Hematopoietic multipotent progenitor cell treated with erythropoietin and hydrocortisone succinate and interleukin-3 and kit ligand, for 15 days (in vitro differentiated cells): Measurements from ENCODE around the gene CUX1.
"Not testable (repeated sequence)": the region's sequence is repeated elsewhere in the genome, so short reads cannot be mapped to it uniquely, and the experiment has no call there.

Experiments
- DNase-seq: peaks from one replicate; pipeline ENCODE4 v3.0.0-alpha.2; 2015; ENCODE audit warnings: low spot score

CUX1 gene

DNA sequence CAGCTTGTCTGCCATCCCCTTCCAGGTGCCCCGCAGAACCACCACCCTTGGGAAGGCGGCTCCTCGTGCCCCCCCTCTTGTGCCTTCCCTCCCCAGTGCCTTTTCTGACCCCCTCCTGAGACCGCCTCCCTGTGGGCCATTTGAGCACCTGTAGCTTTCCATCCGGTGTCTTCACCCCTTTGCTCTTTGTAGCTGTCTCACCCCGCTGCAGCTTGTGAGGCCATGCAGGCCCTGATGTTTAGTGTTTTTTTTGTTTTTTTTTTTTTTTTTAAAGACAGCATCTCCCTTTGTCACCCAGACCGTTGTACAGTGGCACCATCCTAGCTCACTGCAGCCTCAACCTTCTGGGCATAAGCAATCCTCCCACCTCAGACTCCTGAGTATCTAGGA, 52.5 kb downstream of the CUX1 start:
- no peak for DNase-seq

DNA sequence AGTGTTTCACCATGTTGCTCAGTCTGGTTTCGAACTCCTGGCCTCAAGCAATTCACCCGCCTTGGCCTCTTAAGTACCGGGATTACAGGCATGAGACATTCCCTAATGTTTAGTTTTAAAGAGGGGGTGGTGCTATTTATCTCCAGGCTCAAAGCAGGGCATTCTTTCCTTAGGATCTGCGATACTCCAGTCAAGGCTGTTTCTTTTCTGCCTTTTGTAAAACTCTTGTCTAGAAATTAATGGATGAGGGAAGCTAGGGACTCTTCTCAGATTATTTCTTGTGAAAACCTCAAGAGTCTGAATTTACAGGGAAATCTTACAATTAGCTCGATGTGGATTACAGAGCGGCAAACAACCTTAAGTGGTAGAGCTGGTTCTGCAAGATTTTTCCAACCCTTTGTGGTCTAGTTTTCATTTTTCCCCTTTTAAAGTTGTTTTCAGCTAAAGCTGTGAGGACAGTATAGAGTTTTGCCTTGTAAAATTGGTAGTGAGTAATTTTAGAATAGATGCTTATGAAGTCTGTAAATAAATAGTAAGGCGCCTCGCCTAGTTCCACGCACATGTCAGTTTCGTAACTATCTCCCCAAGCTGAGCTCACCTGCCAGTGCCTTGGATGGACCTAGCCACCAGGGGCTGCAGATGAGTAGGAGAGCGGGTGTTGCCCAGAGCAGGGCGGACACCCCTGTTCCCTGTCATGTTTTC, 53.1 kb downstream of the CUX1 start:
- DNase-seq: no peak

DNA sequence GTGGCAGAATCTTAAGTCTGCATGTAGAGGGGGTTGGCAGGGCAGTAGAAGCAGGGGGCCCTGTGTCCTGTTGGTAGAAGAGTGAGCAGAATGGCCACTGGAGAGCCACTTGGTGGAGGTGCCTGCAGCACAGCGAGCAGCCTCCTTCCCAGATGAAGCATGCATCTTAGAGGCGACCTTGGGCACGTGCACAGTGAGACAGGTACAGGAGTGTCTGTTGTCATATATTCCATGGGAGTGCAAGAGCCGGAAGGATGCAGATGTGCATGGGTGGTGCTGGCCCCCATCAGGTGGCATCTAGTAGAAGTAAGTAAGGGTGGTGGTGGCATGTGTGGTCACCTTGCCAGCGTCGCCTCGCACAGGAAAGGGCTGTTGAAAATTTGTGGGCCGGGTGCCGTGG, 53.9 kb downstream of the CUX1 start:
- no peak for DNase-seq

DNA sequence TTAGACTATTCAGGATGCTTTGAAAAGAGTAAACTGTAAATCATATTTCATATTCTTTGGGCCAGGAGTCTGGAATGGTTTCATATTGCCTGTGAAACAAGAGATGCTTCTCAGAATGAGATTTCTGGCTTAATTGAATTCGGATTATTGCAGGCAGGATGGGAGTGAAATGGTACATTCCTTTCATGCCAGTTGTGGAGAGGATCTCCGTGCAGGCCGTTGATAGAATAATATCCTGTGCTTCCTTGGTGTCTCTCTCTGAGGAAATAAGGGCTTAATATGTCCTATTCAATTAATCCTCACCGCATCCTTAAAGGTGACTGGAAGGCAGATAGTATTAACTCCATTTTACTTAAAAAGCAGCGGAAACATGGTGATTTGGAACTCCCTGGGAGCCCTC, 56.6 kb downstream of the CUX1 start:
- no peak for DNase-seq

DNA sequence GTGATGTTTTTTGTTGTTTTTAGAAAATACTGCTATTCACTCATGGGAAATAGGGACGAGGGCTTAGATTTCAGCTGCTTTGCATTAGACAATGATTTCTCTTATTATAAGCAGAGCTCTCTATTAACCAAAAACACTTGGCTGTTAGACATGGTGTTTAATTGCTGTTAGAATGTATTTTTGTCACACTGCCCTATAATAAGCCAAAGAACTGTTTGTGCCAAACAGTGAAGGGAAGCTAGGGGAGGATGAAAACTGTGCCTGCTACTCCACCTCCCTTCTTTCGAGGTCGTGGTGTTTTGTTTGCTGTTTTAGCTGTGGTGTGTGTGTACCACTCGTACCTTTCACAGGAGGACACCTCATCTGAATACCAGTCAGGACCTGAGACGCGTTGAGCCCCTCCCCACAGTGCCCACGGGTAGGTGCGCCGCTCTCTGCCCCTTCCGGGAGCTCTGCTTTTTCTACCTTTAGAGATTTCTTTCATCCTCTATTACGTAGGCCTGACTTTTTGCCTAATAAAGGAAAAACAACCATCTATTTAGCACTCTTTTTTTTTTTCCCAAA, 57.9 kb downstream of the CUX1 start:
- DNase-seq: no peak

DNA sequence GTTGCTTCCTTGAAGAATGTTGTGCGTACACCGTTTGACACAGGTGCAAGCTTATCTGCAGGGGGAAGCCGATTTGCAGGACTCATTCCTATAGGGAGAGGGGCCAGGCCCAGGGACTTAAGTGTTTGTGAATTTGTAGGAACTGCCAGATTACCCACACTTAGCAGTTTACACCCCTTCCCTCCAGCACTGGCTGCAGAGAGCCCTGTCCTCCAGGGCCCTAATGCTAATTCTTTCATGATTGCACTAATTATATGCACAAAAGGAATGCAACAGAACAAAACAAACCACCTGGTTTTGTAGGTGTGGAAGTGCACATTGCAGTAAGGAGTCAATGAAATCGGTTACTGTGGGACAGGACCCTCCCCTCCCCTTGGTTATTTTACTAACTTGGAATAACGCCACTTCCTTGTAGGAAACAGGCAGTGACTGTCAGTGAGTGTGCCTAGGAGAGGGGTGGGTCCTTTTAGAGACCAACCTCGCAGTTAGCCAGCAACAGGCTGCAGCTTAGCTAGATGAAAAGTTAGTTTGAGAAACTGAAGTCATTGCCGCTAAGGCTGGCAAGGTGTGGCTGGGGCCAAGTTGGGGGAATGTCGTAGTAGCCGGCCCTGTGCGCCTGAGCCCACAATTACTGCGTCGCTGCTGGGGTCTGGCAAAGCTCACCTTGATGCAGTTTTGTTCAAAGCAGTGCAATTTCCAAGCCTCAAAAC, 60.6 kb downstream of the CUX1 start:
- DNase-seq: no peak

DNA sequence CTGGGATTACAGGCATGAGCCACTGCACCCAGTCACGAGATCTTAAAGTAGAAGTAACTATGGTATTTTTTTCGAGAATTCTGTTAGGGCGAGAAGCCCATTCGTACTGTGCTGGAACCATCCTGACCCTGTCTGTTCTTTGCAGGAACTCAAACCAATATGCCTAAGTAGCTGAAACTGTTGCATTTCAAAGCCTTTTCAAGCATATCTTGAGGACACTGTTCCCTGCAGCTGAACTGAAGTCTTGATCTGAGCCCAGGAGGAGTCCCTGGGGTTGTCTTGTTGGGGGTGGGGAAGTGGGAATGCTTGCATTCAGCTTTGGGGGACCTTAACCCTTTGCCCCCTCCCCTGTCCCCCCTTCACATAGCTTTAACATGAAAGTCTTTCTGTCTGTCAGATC, 61.5 kb downstream of the CUX1 start:
- no peak for DNase-seq

DNA sequence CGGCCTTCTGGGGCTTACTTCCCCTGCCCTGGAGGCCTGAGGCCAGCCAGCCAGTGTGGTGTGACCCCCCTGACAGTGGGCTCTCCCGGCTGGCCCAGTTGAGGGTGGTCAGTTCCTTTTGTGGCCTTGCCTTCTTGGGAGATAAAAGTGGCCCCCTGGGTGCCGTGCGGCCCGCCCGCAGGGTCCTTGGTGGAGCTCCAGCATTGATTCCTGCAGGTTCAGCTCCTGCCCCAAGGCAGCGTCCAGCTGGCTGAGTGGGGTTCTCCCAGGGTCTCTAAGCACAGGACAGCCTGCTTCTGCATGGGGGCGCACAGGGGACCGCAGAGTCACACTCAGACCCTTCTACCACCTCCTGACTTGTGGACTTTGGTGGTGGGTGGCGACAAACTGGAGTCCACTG, 62.1 kb downstream of the CUX1 start:
- DNase-seq: no peak

DNA sequence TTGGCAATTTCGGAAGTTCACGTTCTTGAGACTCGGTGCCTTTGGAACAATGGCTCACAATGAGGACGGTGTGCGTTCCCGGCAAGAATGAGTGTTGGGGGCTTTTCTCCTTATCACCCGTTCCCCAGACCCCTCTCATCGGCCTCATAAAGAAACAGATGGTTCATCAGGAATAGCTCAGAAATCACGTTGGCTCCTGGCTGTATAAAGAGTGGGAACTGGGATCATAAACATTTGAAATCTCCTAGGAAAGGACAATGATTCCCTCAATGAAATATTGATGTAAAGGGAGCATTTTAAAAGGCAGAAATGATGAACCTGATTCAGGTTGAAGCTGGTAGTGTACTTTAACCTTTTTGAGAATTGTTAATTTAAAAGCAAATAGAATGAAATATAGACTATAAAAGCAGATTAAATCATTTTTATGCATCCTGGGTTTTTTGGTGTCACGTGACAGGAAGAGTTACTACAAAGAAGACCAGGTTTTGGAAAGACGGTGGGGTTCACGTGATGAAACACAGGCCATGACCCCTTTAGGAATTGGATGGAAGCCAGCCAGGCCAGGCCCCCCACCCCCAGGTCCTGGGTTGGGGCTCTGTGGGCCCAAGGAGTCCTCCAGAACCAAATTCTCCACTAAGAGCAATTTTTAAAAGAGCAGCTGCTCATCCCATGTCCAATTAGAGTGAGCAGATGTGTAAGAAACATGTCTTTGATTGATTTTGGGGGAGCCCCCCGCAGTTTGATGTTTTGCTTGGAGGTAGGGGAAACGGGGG, 63.0 kb downstream of the CUX1 start:
- DNase-seq: no peak

DNA sequence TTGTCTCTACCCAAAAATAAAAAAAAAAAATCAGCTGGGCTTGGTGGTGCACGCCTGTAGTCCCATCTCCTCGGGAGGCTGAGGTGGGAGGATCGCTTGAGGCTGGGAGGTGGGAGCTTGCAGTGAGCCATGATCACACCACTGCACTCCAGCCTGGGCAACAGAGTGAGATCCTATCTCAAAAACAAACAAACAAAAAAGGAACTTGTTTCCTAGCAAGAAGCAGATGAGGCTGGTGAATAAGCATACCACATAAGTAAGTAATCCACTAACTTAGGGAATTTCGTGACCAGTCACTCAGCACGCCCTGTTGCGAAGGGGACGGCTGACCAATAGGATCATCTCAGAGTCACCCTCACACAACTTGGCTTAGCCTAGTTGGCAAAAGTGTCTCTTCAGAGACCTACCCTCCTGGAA, 64.6 kb downstream of the CUX1 start:
- DNase-seq: no peak

DNA sequence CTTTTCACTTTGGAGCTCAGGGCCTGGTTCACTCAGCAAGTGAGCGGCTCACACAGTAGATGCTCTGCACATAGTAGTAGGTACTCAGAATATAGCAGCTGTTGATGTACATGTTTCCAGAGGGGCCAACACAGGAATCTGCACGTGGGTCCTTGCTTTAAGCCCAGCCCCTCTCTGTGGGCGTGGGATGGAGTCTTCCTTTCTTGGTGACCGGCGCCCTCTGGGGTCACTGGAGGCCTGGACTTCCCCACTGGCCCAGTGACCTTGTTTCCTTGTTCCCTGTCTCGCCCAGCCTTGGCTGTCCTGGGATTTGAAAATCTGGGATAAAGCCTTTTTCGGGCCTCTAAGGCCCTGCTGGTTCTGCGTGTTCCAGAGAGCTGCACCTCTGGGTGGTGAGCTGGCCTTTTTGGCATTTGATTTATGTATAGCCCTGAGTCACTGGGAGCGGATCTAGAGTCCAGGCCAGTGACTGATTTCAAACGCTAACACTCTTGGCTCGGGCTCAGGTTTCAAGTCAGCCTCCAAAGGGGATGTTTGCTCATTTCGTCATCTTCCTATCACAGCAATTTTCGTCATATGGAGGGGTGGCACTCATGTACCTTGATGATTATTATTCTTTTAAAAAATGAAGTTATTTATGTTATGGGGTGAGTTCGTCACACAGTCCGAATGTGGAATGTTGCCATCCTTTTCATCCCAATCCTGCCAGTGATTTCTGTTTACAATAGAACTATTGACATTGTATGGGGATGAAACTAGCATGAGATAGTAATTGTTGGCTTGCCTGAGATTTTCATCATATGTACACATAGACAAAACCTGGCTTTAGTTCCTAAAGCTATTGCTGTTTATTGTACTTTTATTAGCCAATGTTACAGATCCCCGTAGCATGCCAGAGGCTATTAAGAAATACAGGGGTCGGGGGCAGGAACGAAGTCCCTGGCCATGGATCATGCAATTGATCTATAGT, 65.5 kb downstream of the CUX1 start:
- DNase-seq: peak; percentile 16

DNA sequence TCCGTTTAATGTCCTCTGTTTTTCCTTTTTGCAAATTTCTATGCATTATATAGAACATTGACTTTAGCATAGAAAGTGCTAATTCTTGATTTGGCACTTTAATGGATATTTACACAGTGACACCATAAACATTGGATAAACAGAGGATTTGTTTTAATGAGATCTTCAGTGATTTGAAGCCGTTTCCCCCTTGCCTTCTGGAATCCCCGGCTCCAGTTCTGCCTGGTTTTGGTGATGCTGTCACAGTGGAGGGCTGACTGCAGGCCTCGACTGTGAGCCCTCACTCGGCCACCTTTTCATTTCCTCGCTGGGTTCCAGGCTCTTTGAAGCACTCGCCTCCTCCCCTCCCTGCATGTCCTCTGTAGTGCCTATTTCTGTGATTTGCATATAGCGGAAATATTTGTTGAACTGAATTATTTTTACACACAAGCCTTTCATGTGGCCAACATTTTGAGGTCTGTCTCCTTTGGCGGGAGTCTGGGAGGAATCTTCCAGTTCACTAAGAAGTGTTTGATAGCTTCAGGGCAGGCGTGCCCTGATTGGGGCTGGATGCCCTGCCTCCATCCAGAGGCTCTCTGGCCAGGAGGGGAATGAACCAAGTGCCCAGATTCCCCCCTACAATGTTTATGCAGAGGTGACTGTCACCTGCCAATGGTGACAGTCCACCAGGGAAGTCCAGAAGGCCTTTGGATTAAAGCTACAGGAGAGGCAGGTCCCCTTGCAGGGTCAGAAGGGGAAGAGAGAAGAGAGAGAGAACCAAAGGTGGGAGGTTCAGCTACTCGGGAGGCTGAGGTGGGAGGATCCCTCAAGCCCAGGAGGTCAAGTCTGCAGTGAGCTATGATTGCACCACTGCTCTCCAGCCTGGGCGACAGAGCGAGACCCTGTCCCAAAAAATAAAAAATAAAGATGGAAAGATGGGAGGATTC, 67.5 kb downstream of the CUX1 start:
- DNase-seq: no peak

DNA sequence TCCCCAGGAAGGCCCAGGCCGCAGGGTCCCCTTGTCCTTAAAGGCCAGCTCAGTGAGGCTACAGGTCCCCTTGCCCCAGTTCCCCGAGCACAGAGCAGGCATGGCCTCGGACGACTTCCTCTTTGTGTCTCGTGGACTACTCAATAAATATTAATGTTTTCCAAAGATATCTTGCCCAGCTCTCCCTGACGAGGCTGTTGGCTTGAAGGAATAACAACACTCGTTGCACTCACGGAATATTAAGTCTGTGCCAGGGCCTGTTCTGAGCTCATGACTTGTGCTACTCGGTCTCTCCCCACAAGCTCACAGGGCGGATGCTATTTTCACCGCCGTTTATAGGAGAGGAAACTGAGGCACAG, 68.2 kb downstream of the CUX1 start:
- no peak for DNase-seq

DNA sequence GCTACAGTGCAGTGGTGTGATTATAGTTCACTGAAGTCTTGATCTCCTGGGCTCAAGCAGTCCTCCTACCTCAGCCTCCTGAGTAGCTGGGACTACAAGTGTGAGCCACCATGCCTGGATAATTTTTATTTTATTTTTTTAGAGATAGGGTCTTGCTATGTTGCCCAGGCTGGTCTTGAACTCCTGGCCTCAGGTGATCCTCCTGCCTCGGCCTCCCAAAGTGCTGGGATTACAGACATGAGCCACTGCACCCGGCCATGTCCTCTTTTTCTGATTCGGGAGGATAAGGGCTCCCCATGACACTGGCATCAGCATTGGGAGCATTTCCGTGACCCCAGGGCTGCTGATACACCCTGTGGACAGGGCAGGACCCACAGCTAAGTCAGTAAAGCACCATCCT, 69.9 kb downstream of the CUX1 start:
- DNase-seq: not testable (repeated sequence)

DNA sequence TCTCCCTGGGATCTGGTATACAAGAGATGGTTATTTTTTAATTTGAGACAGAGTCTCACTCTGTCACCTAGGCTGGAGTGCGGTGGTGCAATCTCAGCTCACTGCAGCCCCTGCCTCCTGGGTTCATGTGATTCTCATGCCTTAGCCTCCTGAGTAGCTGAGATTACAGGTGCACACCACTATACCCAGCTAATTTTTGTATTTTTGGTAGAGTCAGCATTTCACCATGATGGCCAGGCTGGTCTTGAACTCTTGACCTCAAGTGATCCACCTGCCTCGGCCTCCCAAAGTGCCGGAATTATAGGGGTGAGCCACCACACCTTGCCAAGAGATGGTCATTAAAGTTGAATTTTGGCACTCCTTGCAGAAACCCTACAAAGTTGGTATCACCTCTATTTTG, 71.1 kb downstream of the CUX1 start:
- not testable (repeated sequence) for DNase-seq

DNA sequence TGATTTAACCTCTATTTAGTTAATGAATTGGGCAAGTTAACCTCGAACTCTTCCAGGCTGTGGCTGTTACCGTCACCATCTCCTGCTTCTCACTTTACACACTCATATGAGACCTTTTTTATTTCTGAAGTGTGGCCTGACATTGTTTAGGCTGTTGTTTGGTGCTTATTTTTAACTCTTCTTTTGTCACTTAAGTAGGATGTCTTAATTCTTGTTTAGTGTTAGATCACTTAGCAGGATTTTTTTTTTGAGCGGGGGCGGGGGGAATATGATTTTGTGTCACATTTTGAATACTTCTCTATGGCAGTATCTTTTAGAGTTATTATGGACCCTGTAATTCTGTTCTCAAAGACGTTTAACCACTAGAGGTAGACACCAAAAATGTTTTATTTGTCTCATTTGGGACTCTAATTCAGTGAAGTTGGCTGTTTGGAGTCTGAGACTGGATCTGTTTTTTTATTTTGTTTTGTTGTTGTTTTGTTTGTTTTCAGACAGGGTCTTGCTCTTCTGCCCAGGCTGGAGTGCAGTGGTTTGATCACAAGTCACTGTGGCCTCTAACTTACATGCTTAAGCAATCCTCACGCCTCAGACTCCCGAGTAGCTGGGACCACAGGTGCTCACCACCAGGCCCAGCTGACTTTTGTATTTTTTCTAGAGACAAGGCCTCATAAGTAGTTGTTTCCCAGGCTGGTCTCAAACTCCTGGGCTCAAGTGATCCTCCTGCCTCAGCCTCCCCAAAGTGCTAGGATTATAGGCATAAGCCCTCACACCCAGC, 73.5 kb downstream of the CUX1 start:
- no peak for DNase-seq

DNA sequence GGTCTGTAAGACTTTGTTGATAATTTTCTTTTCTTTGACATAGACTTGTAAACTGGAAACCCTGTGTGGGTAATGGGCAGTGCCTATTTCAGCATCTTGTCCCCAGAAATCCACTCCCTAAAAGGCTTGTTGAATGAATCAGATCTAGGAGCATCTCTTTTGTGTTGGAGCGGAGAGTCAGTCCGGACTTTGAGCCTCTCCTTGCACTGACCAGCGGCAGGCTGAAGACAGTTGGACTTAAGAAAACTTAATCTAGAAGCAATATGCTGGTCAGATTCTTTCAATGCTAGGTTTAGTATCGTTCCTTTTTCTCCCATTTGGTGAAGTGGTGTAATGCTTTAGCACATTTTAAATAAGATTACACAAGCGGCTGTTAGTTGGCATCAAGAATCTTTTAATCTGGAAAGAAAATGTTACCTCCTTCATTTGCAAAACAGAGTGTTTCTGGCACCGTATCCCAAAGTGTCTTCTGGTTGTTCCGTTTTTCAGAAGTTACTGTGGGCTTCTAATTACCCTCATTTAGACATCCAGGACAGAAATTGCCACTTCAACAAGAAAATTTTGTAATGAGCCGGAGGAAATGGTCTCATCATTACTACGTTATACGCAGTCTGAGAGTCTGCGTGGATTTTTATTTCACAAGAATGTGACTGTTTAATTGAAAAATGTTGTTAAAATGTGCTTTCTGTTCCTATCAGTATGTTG, 74.7 kb downstream of the CUX1 start:
- DNase-seq: no peak

DNA sequence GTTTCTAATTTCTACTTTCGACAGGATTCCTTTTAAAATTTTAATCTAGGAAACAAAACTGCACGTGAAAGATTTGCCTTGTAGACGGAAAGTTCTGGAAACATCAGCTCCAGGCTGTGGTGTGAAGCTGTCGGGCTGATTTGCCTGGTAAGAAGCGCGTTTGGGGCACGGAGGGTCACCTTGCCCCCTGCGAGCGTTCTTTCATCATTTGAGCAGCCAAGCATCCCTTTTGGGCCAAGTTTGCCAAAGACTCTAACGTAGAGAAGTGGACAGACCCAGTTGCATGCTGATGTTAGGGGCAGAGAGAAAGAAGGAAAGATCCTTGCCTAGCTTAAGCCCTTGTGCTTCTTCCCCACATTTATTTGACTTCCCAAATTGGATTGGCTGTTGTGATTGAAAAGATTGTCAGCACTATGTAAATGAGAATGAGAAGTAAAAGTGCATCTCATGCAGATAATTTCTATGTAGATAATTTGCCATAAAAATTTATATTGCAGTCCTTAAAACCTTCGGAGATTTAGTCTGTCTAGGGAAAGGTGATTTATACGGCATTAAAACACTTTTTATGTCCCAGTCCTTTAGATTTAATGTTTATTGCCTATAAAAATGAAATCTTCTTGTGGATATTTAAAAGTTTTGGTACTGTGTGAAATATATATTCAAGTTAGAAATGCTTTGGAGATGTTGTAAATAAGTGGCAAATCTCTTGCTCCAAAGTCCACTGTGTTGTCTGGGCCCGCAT, 76.1 kb downstream of the CUX1 start:
- no peak for DNase-seq
